K562 (cell line): ENCODE measurements around the gene STAT4.

ENCODE experiments used
- CEBPB ChIP-seq: fragments of 450-650 bp; IDR thresholded peaks from 2 replicates; pipeline ENCODE4 v1.6.1; 2016; ENCODE audit warnings: missing genetic modification characterization, missing compliant biosample characterization
- NR2C2 ChIP-seq, 2 experiments: fragments of 200-800 bp in 1 of 2; sonication (Bioruptor generic) in 1 of 2; sonication (generic) in 1 of 2; formaldehyde crosslinking in 1 of 2; IDR thresholded peaks; 2 replicates each; pipeline versions ENCODE4 v1.6.1 to v1.8.0; 2016 to 2022; ENCODE audit warnings: mild to moderate bottlenecking in 1 of 2, missing compliant biosample characterization in 1 of 2, missing genetic modification characterization in 1 of 2, missing genetic modification reagents in 1 of 2
- POLR2A ChIP-seq: fragments of 450-650 bp; conservative IDR thresholded peaks from 2 replicates; pipeline ENCODE4 v1.6.1; 2016
- REST ChIP-seq, 2 experiments: fragments of 450-650 bp; formaldehyde crosslinking in 1 of 2; IDR thresholded peaks; 2 replicates each; pipeline versions ENCODE4 v1.4.0 to v1.6.1; 2014 to 2020; ENCODE audit warnings: mild to moderate bottlenecking in 2 of 2, borderline replicate concordance in 1 of 2, low read depth in 1 of 2
- SMAD1 ChIP-seq: fragments of 150-350 bp; IDR thresholded peaks from 2 replicates; pipeline ENCODE4 v1.6.1; 2014; ENCODE audit warnings: low read length, low read depth; ENCODE audit not compliant: partially characterized antibody
- SMARCE1 ChIP-seq: fragments of 450-650 bp; IDR thresholded peaks from 2 replicates; pipeline ENCODE4 v1.7.1; 2016; ENCODE audit warnings: mild to moderate bottlenecking
- SRSF1 ChIP-seq: fragments of 200-400 bp; formaldehyde crosslinking; IDR thresholded peaks from 2 replicates; pipeline ENCODE4 v1.6.1; 2017; ENCODE audit warnings: mild to moderate bottlenecking, low read depth, low read length, moderate library complexity
- ZBTB7A ChIP-seq: IDR thresholded peaks from 2 replicates; pipeline ENCODE4 v1.6.1; 2011; ENCODE audit warnings: low read depth, mild to moderate bottlenecking, low read length, moderate library complexity, borderline replicate concordance; ENCODE audit not compliant: control insufficient read depth
- ZKSCAN1 ChIP-seq: fragments of 150-350 bp; IDR thresholded peaks from 2 replicates; pipeline ENCODE4 v1.6.1; 2016; ENCODE audit warnings: low read depth, low read length

- TF ChIP-seq POLR2A: no peak
- TF ChIP-seq REST (IDR thresholded peaks at IDR 0.05; ENCODE audit: borderline replicate concordance): no peak
- TF ChIP-seq REST (CRISPR knock-in tag; IDR thresholded peaks at IDR 0.05; ENCODE audit: low read depth): no peak
- no peak for TF ChIP-seq CEBPB (tag)
- TF ChIP-seq ZKSCAN1: no peak
- no peak for TF ChIP-seq SMARCE1
- TF ChIP-seq NR2C2 (CRISPR knock-in tag; IDR thresholded peaks at IDR 0.05): no peak
- TF ChIP-seq NR2C2 (tag; IDR thresholded peaks at IDR 0.05): no peak
- TF ChIP-seq SMAD1: no peak
- TF ChIP-seq ZBTB7A: no peak
- no peak for TF ChIP-seq SRSF1
Observed at GRCh38 chr2:191056228-191056627, 94.6 kb downstream of the STAT4 start.
